Colonic mucosa (tissue), 4 donors: ENCODE data around the gene MAP1LC3B. TPM values are rescaled to one million over a fixed set of nuclear protein-coding genes. Genes with fewer than 3 reads are reported as not detected.
"Not testable (repeated sequence)": the region's sequence is repeated elsewhere in the genome, so short reads cannot be mapped to it uniquely, and the experiment has no call there.

Experiments
- DNase-seq: peaks from one replicate; pipeline ENCODE4 v3.0.0-alpha.2; 2020
- H3K27ac ChIP-seq: fragments of 200-600 bp; one replicate; pipeline ENCODE4 v1.8.0; 2021
- H3K27me3 ChIP-seq: fragments of 200-600 bp; one replicate; pipeline ENCODE4 v1.8.0; 2021
- H3K36me3 ChIP-seq: fragments of 200-600 bp; one replicate; pipeline ENCODE4 v1.8.0; 2021
- H3K4me1 ChIP-seq: fragments of 200-600 bp; one replicate; pipeline ENCODE4 v1.8.0; 2021; ENCODE audit warnings: mild to moderate bottlenecking
- H3K4me3 ChIP-seq: fragments of 200-600 bp; one replicate; pipeline ENCODE4 v1.8.0; 2021
- H3K9ac ChIP-seq, 2 donors: one replicate each; pipeline ENCODE4 v1.7.0; 2013; ENCODE audit warnings: control low read depth in 2 of 2, low read depth in 2 of 2, low read length in 2 of 2
- H3K9me3 ChIP-seq: fragments of 200-600 bp; one replicate; pipeline ENCODE4 v1.8.0; 2021
- CTCF ChIP-seq: fragments of 200-600 bp; IDR thresholded peaks from one replicate; pipeline ENCODE4 v1.8.0; 2022; ENCODE audit warnings: antibody characterized with exemption, mild to moderate bottlenecking
- intact Hi-C: fragments of 100-400 bp; cut with DNase I; formaldehyde crosslinking; loops from one replicate; pipeline ENCODE4 v1.14.1; 2022
- total RNA-seq, 2 donors: library from RNA; stranded (reverse); fragmentation: NEBNext Ultra II Directional in 1 of 2; extraction: Animal tissue kit (Norgen Biotek cat#: 25700) in 1 of 2; gene quantifications; one replicate each; pipeline ENCODE4 v1.2.1, GENCODE V29; 2021
- donor health status: healthy.
- donor health status: DM: no; HTN: no; CAD: no.
- donor health status: DM: no; HTN: no; CAD: no.

MAP1LC3B gene
- total RNA-seq, 2 donors from 2014 or later: 45.0 to 83.0 TPM

DNA sequence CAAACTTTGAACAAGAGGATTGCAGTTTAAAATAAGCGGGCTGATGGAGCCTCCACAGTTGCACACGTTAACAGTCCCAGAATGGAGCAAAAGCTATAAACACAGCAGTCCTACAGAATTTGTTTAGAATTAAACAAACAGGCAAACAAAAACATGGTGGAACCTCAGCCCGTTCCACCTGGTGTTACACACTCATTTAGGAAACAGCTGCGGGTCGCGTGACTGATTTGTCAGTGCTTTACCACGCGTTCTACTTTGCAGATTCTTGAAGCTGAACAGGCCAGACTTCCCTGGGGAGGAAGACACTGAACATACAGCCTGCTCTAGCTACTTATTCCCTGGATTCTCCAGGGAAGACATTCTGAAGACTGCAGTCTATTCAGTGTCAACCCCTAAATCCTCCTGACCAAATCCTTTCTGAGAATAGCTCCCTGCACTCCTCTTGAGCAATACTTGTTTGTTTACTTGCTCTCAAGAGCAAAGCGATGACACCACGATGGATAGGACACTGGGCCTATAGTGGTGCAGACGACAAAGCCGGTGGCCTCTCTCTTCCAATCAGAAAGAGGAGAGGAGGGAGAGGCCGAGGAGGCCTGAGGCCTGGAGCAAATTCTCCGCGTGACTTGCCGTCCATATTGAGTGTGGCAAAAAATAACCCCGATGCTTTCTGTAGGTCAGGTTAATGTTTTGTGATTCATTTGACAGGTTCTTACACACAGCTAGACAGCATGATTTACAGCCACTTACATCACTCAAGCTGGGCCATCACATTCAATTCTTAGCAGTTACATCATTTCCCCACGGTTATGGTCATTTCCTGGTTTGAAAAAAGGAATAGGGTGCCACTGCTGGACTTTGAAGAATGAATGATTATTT lies 4.0 kb upstream of the MAP1LC3B start:
- no peaks in the 10 kb centered on the region for H3K27me3 ChIP-seq
- H3K9me3 ChIP-seq: no peaks in the 10 kb centered on the region
- H3K9ac ChIP-seq: peak overlapping the region in 1 of 2 donors; percentile 93
- H3K4me3 ChIP-seq: no peak overlapping the region
- H3K4me1 ChIP-seq: peaks cover 17% of the 10 kb centered on the region
- H3K27ac ChIP-seq: peak overlapping the region; percentile 95
- intact Hi-C loops: no loop called here
- DNase-seq: peak; percentile 95
- no peak for TF ChIP-seq CTCF
- no peaks in the 10 kb centered on the region for H3K36me3 ChIP-seq

GRCh38 chr16:87388818-87389134 lies 3.4 kb upstream of the MAP1LC3B start:
- Histone ChIP-seq H3K27me3 (no peaks in the 10 kb centered on the region), H3K9ac (no peak overlapping the region), H3K4me1 (peaks cover 19% of the 10 kb centered on the region), H3K4me3 (no peak overlapping the region), H3K27ac (peak overlapping the region; percentile 95), H3K36me3 (no peaks in the 10 kb centered on the region), H3K9me3 (no peaks in the 10 kb centered on the region)
- TF ChIP-seq CTCF: no peak
- no peak for DNase-seq
- intact Hi-C loops: no loop called here

GRCh38 chr16:87389245-87389644 lies 2.9 kb upstream of the MAP1LC3B start:
- no peak overlapping the region for H3K9ac ChIP-seq
- H3K4me3 ChIP-seq: no peak overlapping the region
- no peaks in the 10 kb centered on the region for H3K9me3 ChIP-seq
- no peak for DNase-seq
- H3K36me3 ChIP-seq: no peaks in the 10 kb centered on the region
- no peak for TF ChIP-seq CTCF
- peaks cover 22% of the 10 kb centered on the region for H3K4me1 ChIP-seq
- intact Hi-C loops: no loop called here
- no peaks in the 10 kb centered on the region for H3K27me3 ChIP-seq
- H3K27ac ChIP-seq: peak overlapping the region; percentile 95

- not testable (repeated sequence) for H3K27ac ChIP-seq, H3K4me3 ChIP-seq, DNase-seq, H3K27me3 ChIP-seq, H3K9me3 ChIP-seq, H3K36me3 ChIP-seq, H3K9ac ChIP-seq
- H3K4me1 ChIP-seq: peaks cover 17% of the 10 kb centered on the region
- intact Hi-C loops: loop anchor here (5.0 kb wide), 1 partner anchor 73 kb away; the partner anchor contains the start of gene C16orf95
These were observed 2.2 kb upstream of the MAP1LC3B start for GRCh38 chr16:87389914-87390313.

DNA sequence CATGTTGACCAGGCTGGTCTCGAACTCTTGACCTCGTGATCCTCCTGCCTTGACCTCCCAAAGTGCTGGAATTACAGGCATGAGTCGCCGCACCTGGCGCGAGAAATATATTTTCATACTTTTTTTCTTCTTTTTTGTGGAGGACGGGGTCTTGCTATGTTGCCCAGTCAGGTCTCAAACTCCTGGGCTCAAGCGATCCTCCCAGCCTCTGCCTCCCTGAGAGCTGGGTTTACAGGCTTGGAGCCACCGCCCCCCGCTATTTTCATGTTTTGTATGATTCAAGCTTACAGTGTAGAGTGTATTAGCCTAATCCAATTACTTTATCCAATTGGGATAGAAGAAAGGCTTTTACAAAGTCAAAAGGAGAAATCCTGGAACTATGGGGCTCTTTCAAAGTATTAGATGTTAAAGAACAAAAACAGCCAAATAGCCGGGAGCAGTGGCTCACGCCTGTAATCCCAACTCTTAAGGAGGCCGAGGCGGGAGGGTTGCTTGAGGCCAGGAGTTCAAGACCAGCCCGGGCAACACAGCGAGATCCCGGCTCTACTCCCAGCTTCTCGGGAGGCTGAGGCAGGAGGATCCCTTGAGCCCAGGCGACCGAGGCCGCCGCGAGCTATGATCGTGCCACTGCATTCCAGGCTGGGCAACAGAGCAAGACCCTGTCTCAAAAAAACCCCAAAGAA lies 1.4 kb upstream of the MAP1LC3B start:
- H3K4me3 ChIP-seq: peak overlapping the region; percentile 59
- no peak for TF ChIP-seq CTCF
- H3K4me1 ChIP-seq: peaks cover 17% of the 10 kb centered on the region
- H3K9me3 ChIP-seq: no peaks in the 10 kb centered on the region
- no peaks in the 10 kb centered on the region for H3K36me3 ChIP-seq
- no peaks in the 10 kb centered on the region for H3K27me3 ChIP-seq
- peak overlapping the region; percentile 95 for H3K27ac ChIP-seq
- no peak for DNase-seq
- intact Hi-C loops: loop anchor here (5.0 kb wide), 1 partner anchor 73 kb away; the partner anchor contains the start of gene C16orf95
- peak overlapping the region; percentile 88 to 96 for H3K9ac ChIP-seq
